H1 (cell line): ENCODE results near the gene HSH2D. TPM values are rescaled to one million over a fixed set of nuclear protein-coding genes. Genes with fewer than 3 reads are reported as not detected.

Source experiments
- polyA plus RNA-seq, 7 experiments: library from polyadenylated mRNA; depleted of rRNA in 3 of 7; stranded (reverse) in 5 of 7; unstranded in 2 of 7; fragments of >200 nt in 5 of 7; fragments of 200-250 nt in 2 of 7; gene quantifications; 1 replicate in 5 of 7; 2 replicates in 1 of 7; 4 replicates in 1 of 7; pipeline versions ENCODE4 v1.2.1 to v1.2.3, GENCODE V29; 2011 to 2013; ENCODE audit warnings: missing spikeins in 2 of 7, mixed read lengths in 2 of 7
- small RNA-seq: library from polyadenylated mRNA; stranded (forward); fragments of <200 nt; extraction: miRNeasy Mini kit (QIAGEN cat#:217004); gene quantifications from one replicate; pipeline ENCODE3, GENCODE V24; 2013; ENCODE audit not compliant: insufficient read depth
- total RNA-seq: library from RNA; stranded (reverse); fragmentation: NEBNext Ultra II Directional; extraction: Animal tissue kit (Norgen Biotek cat#: 25700); gene quantifications from 2 replicates; pipeline ENCODE4 v1.2.1, GENCODE V29; 2021

The HSH2D gene
- total and polyA plus RNA-seq, 2 of the 8 experiments (the other 6 are each of a cell fraction or from before 2014, with no cell fraction given): 0.67 to 1.6 TPM

Small RNA genes within 50 kb of the gene (small RNA-seq; reads per million reads assigned to genes)
- gene RF00017: not detected

Other genes with a start within 250 kb of the HSH2D start
- gene CYP4F2, start 245.6 kb upstream of the HSH2D start, total RNA-seq: not detected in 2 replicates
- gene CYP4F2, start 245.6 kb upstream of the HSH2D start, polyA plus RNA-seq (2011; rRNA removed): not detected in 2 replicates
- gene CYP4F11, start 209.2 kb upstream of the HSH2D start, total RNA-seq: not detected in 2 replicates
- not detected in 2 replicates for gene CYP4F11, start 209.2 kb upstream of the HSH2D start, polyA plus RNA-seq (2011; rRNA removed)
- gene OR10H4, start 194.7 kb upstream of the HSH2D start, total RNA-seq: not detected in 2 replicates
- gene OR10H4, start 194.7 kb upstream of the HSH2D start, polyA plus RNA-seq (2011; rRNA removed): not detected in 2 replicates
- 348 and 359 TPM in 2 replicates for gene TPM4, start 67.2 kb upstream of the HSH2D start, total RNA-seq
- 119 and 160 TPM in 2 replicates for gene TPM4, start 67.2 kb upstream of the HSH2D start, polyA plus RNA-seq (2011; rRNA removed)
- 90.1 and 97.0 TPM in 2 replicates for gene RAB8A, start 31.8 kb upstream of the HSH2D start, total RNA-seq
- 52.4 and 65.8 TPM in 2 replicates for gene RAB8A, start 31.8 kb upstream of the HSH2D start, polyA plus RNA-seq (2011; rRNA removed)
- gene CIB3, start 29.8 kb downstream of the HSH2D start, total RNA-seq: not detected in 2 replicates
- gene CIB3, start 29.8 kb downstream of the HSH2D start, polyA plus RNA-seq (2011; rRNA removed): not detected in 2 replicates
- gene FAM32A, start 41.7 kb downstream of the HSH2D start, total RNA-seq: 75.6 and 78.9 TPM in 2 replicates
- 99.0 and 105 TPM in 2 replicates for gene FAM32A, start 41.7 kb downstream of the HSH2D start, polyA plus RNA-seq (2011; rRNA removed)
- gene AP1M1, start 54.2 kb downstream of the HSH2D start, total RNA-seq: 37.2 and 37.5 TPM in 2 replicates
- gene AP1M1, start 54.2 kb downstream of the HSH2D start, polyA plus RNA-seq (2011; rRNA removed): 30.9 and 45.1 TPM in 2 replicates
- 0.19 and 0.52 TPM in 2 replicates for gene KLF2, start 181.1 kb downstream of the HSH2D start, total RNA-seq
- 0.11 and 0.33 TPM in 2 replicates for gene KLF2, start 181.1 kb downstream of the HSH2D start, polyA plus RNA-seq (2011; rRNA removed)